Colonic mucosa (tissue), 2 donors: ENCODE data around the gene C16orf74. TPM values are rescaled to one million over a fixed set of nuclear protein-coding genes. Genes with fewer than 3 reads are reported as not detected.

ENCODE experiments used
- microRNA-seq: library from miRNA; unstranded; fragments of <30 nt; microRNA quantifications from one replicate; pipeline ENCODE4, GENCODE V29; 2019
- total RNA-seq, 2 donors: library from RNA; stranded (reverse); fragmentation: NEBNext Ultra II Directional in 1 of 2; extraction: Animal tissue kit (Norgen Biotek cat#: 25700) in 1 of 2; gene quantifications; one replicate each; pipeline ENCODE4 v1.2.1, GENCODE V29; 2021
- donor health status: DM: no; HTN: no; CAD: no.
- donor health status: DM: no; HTN: no; CAD: no.

The C16orf74 gene
- total RNA-seq, 2 donors from 2014 or later, result 0.37 to 0.96 TPM

Small RNA genes lying within 50 kb of the gene (microRNA-seq; reads per million reads assigned to microRNA genes)
- not detected for gene MIR1910

Other genes starting within 250 kb of the C16orf74 start
- 100 to 1,000 TPM in 1 of 2 donors, 10 to 100 TPM in 1; 79.2 to 103 TPM for gene GSE1, start 137.8 kb downstream of the C16orf74 start, total RNA-seq
- 10 to 100 TPM in 1 of 2 donors, 1 to 10 TPM in 1; 6.1 to 39.9 TPM for gene GINS2, start 62.1 kb downstream of the C16orf74 start, total RNA-seq
- gene EMC8, start 48.4 kb upstream of the C16orf74 start, total RNA-seq, result 10 to 100 TPM; 30.6 to 49.8 TPM
- gene COX4I1, start 48.6 kb upstream of the C16orf74 start, total RNA-seq, result 1,000 to 10,000 TPM; 1,080 to 1,242 TPM
- 10 to 100 TPM; 25.1 to 52.5 TPM for gene IRF8, start 148.1 kb upstream of the C16orf74 start, total RNA-seq